Natural killer cell (primary cell): ENCODE measurements around the gene THAP7. TPM values are rescaled to one million over a fixed set of nuclear protein-coding genes. Genes with fewer than 3 reads are reported as not detected.

ENCODE experiments used
- ATAC-seq, 3 donors: fragments of 150-1000 bp in 2 of 3; fragments of 200-7000 bp in 1 of 3; cut with Tn5 transposase; 1 replicate in 1 of 3; 2 replicates in 2 of 3; pipeline ENCODE4 v1.10.0; 2021; ENCODE audit warnings: mild to moderate bottlenecking in 2 of 3, moderate library complexity in 2 of 3
- DNase-seq, 2 donors: peaks; one replicate each; pipeline versions ENCODE4 v3.0.0 to v3.0.0-alpha.2; 2013 to 2021; ENCODE audit warnings: mixed read lengths in 1 of 2
- H3K27ac ChIP-seq: one replicate; pipeline ENCODE4 v1.5.1; 2013; ENCODE audit warnings: mild to moderate bottlenecking, low read length
- H3K27me3 ChIP-seq: one replicate; pipeline ENCODE4 v1.6.1; 2013; ENCODE audit warnings: low read length; ENCODE audit not compliant: control insufficient read depth, insufficient read depth
- H3K36me3 ChIP-seq: one replicate; pipeline ENCODE4 v1.6.1; 2013; ENCODE audit warnings: low read length; ENCODE audit not compliant: control insufficient read depth, insufficient read depth
- H3K4me1 ChIP-seq: one replicate; pipeline ENCODE4 v1.6.1; 2013; ENCODE audit warnings: low read length; ENCODE audit not compliant: control insufficient read depth, insufficient read depth
- H3K4me3 ChIP-seq: one replicate; pipeline ENCODE4 v1.5.1; 2013; ENCODE audit warnings: low read length
- H3K9me3 ChIP-seq: one replicate; pipeline ENCODE4 v1.6.1; 2013; ENCODE audit warnings: low read length; ENCODE audit not compliant: control insufficient read depth, insufficient read depth
- H3K27ac Mint-ChIP-seq, 2 donors: one replicate each; pipeline ENCODE4 v1.8.0; 2022; ENCODE audit warnings: mild to moderate bottlenecking in 2 of 2, mixed read lengths in 2 of 2, moderate library complexity in 1 of 2
- H3K27me3 Mint-ChIP-seq, 2 donors: one replicate each; pipeline ENCODE4 v1.8.0; 2022; ENCODE audit warnings: low read depth in 2 of 2, mixed read lengths in 2 of 2
- H3K36me3 Mint-ChIP-seq: one replicate; pipeline ENCODE4 v1.8.0; 2022; ENCODE audit warnings: mixed read lengths
- H3K4me1 Mint-ChIP-seq, 2 donors: one replicate each; pipeline ENCODE4 v1.8.0; 2022; ENCODE audit warnings: mixed read lengths in 2 of 2
- H3K4me3 Mint-ChIP-seq: one replicate; pipeline ENCODE4 v1.8.0; 2022; ENCODE audit warnings: mild to moderate bottlenecking, moderate library complexity, mixed read lengths
- H3K9me3 Mint-ChIP-seq, 2 donors: one replicate each; pipeline ENCODE4 v1.8.0; 2022; ENCODE audit warnings: mixed read lengths in 2 of 2
- CTCF ChIP-seq: fragments of 200-600 bp; IDR thresholded peaks from one replicate; pipeline ENCODE4 v1.8.0; 2022; ENCODE audit warnings: antibody characterized with exemption
- WGBS: methylation state at CpG from one replicate; pipeline ENCODE4 v1.1.7; 2013; ENCODE audit warnings: missing lambda C conversion rate; ENCODE audit not compliant: insufficient coverage; 5-methylcytosine and 5-hydroxymethylcytosine counted together
- intact Hi-C: fragments of 100-400 bp; cut with micrococcal nuclease; formaldehyde crosslinking; loops from one replicate; pipeline ENCODE4 v1.14.2; 2022
- total RNA-seq, 4 donors: library from RNA; stranded (reverse); fragments of 120-200 nt in 1 of 4; gene quantifications; one replicate each; pipeline versions ENCODE4 v1.2.3 to v1.2.4, GENCODE V29; 2013 to 2022

THAP7 gene
- total RNA-seq, 3 donors from 2014 or later (not counting 1 experiment from before 2014, with no cell fraction given): 24.1 to 40.0 (median 26.8) TPM

GRCh38 chr22:20981787-20982562 lies 19.9 kb downstream of the THAP7 start, which contains the start of gene LZTR1:
LZTR1 (plus strand) TSS chr22:20982297; CDS start chr22:20982372, 75 bp downstream.
- H3K27ac ChIP-seq: peak within 1 kb of the TSS; percentile 77
- intact Hi-C loops: loop anchor here (1.0 to 2.0 kb wide), 3 partner anchors 19 to 63 kb away; partner anchors contain the start of gene LRRC74B

GRCh38 chr22:20980938-20981722 lies 20.8 kb downstream of the THAP7 start:
- peaks cover 2 to 3% of the 10 kb centered on the region in 2 donors for H3K9me3 Mint-ChIP-seq
- H3K27ac Mint-ChIP-seq: peak overlapping the region; percentile 80 to 92
- Histone ChIP-seq H3K27ac (peak overlapping the region; percentile 77), H3K4me1 (peaks cover 32% of the 10 kb centered on the region), H3K36me3 (peaks cover 2% of the 10 kb centered on the region), H3K4me3 (peak overlapping the region; percentile 78), H3K9me3 (peaks cover 6% of the 10 kb centered on the region), H3K27me3 (no peaks in the 10 kb centered on the region)
- intact Hi-C loops: loop anchor here (2.0 kb wide), 1 partner anchor 54 kb away; no protein-coding TSS in a partner anchor
- no peak for ATAC-seq
- H3K4me3 Mint-ChIP-seq: peak overlapping the region; percentile 92
- DNase-seq: no peak
- no peaks in the 10 kb centered on the region for H3K27me3 Mint-ChIP-seq
- WGBS: 77% methylated on average over 10 of the region's 10 CpGs
- TF ChIP-seq CTCF: no peak
- H3K36me3 Mint-ChIP-seq: no peaks in the 10 kb centered on the region
- peaks cover 27 to 46% of the 10 kb centered on the region in 2 donors for H3K4me1 Mint-ChIP-seq

More at GRCh38 chr22:20981787-20982562, 19.9 kb downstream of the THAP7 start, which contains the start of gene LZTR1:
- DNase-seq (peak; percentile 77 to 81), ATAC-seq (peak; percentile 75 to 87 (median 85))
- Histone ChIP-seq H3K4me3 (peak within 1 kb of the TSS; percentile 78), H3K36me3 (peaks cover 6% of the 10 kb centered on the region), H3K4me1 (peaks cover 32% of the 10 kb centered on the region), H3K27me3 (no peaks in the 10 kb centered on the region), H3K9me3 (peaks cover 6% of the 10 kb centered on the region)
- under 1% methylated on average over 87 of the region's 87 CpGs for WGBS
- peaks cover 27 to 46% of the 10 kb centered on the region in 2 donors for H3K4me1 Mint-ChIP-seq
- no peaks in the 10 kb centered on the region for H3K27me3 Mint-ChIP-seq
- peaks cover 2 to 3% of the 10 kb centered on the region in 2 donors for H3K9me3 Mint-ChIP-seq
- peak within 1 kb of the TSS; percentile 92 for H3K4me3 Mint-ChIP-seq
- no peak for TF ChIP-seq CTCF
- H3K36me3 Mint-ChIP-seq: no peaks in the 10 kb centered on the region
- peak within 1 kb of the TSS; percentile 80 to 92 for H3K27ac Mint-ChIP-seq

- Mint-ChIP-seq H3K9me3 (peaks cover 2 to 3% of the 10 kb centered on the region in 2 donors), H3K4me3 (peak overlapping the region; percentile 25), H3K4me1 (peaks cover 27 to 46% of the 10 kb centered on the region in 2 donors), H3K27ac (peak overlapping the region in 1 of 2 donors; percentile 92), H3K36me3 (no peaks in the 10 kb centered on the region), H3K27me3 (no peaks in the 10 kb centered on the region)
- no peak for DNase-seq
- no peaks in the 10 kb centered on the region for H3K27me3 ChIP-seq
- H3K36me3 ChIP-seq: peaks cover under 1% of the 10 kb centered on the region
- intact Hi-C loops: loop anchor here (2.0 kb wide), 1 partner anchor 54 kb away; no protein-coding TSS in a partner anchor
- peaks cover 6% of the 10 kb centered on the region for H3K9me3 ChIP-seq
- ATAC-seq: no peak
- TF ChIP-seq CTCF: no peak
- H3K4me3 ChIP-seq: no peak overlapping the region
- peaks cover 32% of the 10 kb centered on the region for H3K4me1 ChIP-seq
- H3K27ac ChIP-seq: no peak overlapping the region
- WGBS: 99% methylated on average over 4 of the region's 4 CpGs
These were observed 21.4 kb downstream of the THAP7 start for GRCh38 chr22:20980523-20980922.
